GM04504 (cell line): ENCODE data around the gene NBPF3.
"Not testable (repeated sequence)": the region's sequence is repeated elsewhere in the genome, so short reads cannot be mapped to it uniquely, and the experiment has no call there.

Source experiments
- DNase-seq: peaks from one replicate; pipeline ENCODE4 v3.0.0-alpha.2; 2012; ENCODE audit warnings: low read depth

NBPF3 gene

GRCh38 chr1:21518774-21519455 lies 79.0 kb downstream of the NBPF3 start:
- no peak for DNase-seq

DNA sequence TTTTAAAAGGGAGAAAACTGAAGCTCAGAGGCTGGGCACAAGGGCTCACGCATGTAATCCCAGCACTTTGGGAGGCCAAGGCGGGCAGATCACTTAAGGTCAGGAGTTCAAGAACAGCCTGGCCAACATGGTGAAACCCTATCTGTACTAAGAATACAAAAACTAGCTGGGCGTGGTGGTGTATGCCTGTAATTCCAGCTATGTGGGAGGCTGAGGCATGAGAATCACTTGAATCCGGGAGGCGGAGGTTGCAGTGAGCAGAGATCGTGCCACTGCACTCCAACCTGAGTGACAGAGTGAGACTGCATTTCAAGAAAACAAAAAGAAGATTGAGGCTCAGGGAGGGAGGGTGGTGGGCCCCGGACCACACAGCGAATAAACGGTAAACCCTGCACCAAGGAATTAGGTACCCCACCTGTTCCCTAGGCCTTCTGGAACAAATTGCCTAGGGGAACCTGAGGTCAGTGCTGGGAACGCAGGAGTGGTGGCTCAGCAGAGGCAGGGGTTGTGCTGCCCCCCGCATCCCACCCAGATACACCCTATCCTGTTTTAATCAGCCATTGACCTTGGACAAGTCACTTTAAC lies 79.6 kb downstream of the NBPF3 start:
- DNase-seq, result not testable (repeated sequence)

DNA sequence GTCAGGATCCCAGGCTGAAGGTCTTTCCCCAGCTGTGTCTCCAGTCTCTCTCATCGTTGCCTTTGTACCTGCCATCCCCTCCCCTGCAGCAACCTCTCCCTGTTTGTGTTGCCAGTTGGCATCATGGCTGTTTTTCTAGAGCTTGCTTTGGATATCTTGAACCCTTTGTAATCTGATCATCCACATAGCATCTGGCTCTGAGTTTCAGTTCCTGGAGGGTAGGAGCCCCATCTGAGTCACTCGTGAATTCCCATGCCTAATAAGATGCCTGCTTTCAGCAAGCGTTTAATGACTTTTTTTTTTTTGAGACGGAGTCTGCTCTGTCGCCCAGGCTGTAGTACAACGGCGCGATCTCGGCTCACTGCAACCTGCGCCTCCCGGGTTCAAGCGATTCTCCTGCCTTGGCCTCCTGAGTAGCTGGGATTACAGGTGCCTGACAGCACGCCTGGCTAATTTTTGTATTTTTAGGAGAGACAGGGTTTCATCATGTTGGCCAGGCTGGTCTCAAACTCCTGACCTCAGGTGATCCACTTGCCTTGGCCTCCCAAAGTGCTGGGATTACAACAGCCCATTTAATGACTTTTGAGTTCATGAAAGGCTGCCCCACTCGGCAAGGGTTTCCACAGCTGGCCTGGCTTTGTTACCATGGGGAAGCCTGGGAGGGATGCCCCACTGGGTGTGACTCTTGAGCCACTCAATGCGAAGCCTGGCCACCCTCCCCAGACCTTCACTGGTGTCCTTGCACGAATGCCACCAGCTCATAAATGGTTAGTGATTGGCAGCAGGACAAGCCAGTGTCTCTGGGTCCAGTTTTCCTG lies 81.2 kb downstream of the NBPF3 start:
- DNase-seq, result no peak

GRCh38 chr1:21521717-21522060 lies 81.8 kb downstream of the NBPF3 start:
- DNase-seq, result no peak

DNA sequence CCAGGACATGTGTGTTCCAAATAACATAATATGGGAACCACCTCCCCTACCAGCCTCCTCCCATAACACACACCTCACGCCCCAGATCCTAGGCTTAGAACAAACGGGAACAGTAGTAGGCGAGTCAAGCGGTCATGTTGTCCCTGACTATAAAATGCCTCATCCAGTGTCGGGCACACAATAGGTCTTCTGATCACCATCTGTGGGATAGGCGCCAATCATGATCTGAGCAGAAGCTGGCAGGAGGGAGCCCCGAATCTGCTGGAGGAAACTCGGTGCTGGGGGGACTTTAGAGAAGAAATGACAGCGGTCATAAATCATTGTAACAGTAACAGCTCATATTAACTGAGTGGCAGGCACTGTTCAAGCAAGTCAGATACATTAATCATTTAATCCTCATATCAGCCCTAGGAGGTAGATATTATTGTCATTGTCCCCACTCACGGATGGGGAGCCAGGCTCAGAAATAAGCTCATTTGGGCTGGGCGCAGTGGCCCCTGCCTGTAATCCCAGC lies 82.6 kb downstream of the NBPF3 start:
- DNase-seq, result no peak

- no peak for DNase-seq
These were observed 83.4 kb downstream of the NBPF3 start for GRCh38 chr1:21523297-21523813.

DNA sequence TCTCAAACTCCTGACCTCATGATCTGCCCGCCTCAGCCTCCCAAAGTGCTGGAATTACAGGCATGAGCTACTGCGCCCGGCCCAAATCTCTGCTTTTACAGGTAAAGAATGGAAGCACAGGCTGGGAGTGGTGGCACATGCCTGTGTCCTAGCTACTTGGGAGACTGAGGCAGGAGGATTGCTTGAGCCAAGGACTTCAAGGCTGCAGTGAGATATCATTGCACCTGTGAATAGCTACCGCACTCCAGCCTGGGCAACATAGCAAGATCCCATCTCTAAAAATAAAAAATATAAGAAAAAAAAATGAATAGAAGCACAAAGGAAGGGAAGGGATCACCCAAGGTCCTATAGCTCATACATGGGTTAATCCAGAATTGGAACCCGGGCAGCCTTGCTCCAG lies 84.3 kb downstream of the NBPF3 start:
- no peak for DNase-seq

GRCh38 chr1:21524686-21525339 lies 84.9 kb downstream of the NBPF3 start:
- no peak for DNase-seq

DNA sequence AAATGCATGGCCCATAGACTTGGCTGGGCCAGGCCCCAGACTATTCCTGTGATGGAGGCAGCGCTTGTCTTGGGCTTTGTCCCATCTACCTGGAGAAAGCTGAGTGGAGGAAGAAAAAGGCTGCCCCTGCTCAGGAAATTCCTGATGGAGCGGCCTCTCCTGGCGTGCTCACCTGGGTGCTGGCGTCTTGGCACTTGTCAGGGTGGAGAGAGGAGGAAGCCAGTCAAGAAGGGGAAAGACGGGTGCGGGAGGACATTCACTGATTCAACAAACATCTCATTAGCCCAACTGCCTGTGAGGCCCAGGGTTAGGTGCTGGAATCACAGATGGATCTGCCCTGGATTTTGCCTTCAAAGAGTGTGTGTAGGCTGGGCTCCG lies 85.4 kb downstream of the NBPF3 start:
- no peak for DNase-seq

GRCh38 chr1:21526441-21526840 lies 86.5 kb downstream of the NBPF3 start:
- DNase-seq, result no peak

- no peak for DNase-seq
These were observed 90.6 kb downstream of the NBPF3 start for GRCh38 chr1:21530368-21531016.

DNA sequence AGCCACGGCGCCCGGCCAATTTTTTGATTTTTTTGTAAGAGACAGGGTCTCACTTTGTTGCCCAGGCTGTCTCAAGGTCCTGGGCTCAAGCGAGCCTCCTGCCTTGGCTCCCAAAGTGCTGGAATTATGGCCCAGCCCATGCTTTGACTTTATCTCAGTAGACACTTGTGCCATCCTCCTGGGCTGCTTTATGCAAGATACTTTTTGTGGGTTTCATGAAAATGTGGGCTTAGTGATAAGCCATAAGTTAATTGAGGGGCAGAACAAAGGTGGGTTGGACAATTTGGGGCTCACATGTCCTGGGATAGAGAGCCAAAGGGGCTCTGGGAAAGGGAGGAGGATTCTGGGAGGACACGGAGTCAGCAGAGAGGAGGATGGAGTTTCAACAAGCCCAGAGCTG lies 91.3 kb downstream of the NBPF3 start:
- DNase-seq, result no peak

GRCh38 chr1:21532496-21532895 lies 92.6 kb downstream of the NBPF3 start:
- no peak for DNase-seq

- no peak for DNase-seq
These were observed 93.1 kb downstream of the NBPF3 start for GRCh38 chr1:21532992-21533534.

DNA sequence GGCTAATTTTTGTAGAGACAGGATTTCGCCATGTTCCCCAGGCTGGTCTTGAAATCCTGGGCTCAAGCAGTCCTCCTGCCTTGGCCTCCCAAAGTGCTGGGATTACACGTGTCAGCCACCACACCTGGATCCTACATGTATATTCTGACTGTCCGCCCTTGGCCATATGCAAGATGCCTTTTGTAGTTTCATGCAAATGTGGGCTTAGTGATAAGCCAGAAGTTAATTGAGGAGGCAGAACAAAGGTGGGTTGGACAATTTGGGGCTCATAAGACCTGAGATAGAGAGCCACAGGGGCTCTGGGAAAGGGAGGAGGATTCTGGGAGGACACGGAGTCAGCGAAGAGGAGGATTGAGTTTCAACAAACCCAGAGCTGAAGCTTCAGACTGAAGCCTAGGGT lies 94.2 kb downstream of the NBPF3 start:
- DNase-seq, result no peak
